ENCODE measurements around the gene LRWD1.
"Not testable (repeated sequence)": the region's sequence is repeated elsewhere in the genome, so short reads cannot be mapped to it uniquely, and the experiment has no call there.

LRWD1 gene

DNA sequence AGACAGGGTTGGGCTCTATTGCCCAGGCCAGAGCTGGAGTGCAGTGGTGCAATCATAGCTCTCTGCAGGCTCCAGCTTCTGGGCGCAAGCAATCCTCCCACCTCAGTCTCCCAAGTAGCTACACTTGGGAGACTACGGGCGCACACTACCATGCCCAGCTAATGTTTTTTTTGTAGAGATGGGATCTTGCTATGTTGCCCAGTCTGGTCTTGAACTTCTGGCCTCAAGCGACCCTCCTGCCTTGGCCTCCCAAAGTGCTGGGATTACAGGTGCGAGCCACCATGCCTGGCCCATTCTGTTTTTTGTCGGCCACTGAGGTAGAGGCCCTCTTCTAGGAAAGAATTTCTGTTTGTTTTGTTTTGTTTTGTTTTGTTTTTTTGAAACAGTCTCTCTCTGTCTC, 12.3 kb upstream of the LRWD1 start:
- TF ChIP-seq CTCF (IDR thresholded peaks at IDR 0.05; ENCODE audit: low read depth, low read length, missing control alignments) = no peak
- DNase-seq = no peak
- Histone ChIP-seq H3K27me3 (replicated peaks) (no peaks in the 10 kb centered on the region), H3K27ac (no peak overlapping the region), H3K36me3 (replicated peaks) (peaks cover 18% of the 10 kb centered on the region), H3K4me3 (ENCODE audit: low read depth, low read length) (no peak overlapping the region)
- in situ Hi-C loops (cut with HindIII; ENCODE audit: low pct_ligation_motif_present, low sequenced_read_pairs) = no loop called here

GRCh38 chr7:102453319-102453718, 11.5 kb upstream of the LRWD1 start:
- Histone ChIP-seq H3K27me3 (replicated peaks) (no peaks in the 10 kb centered on the region), H3K4me3 (ENCODE audit: low read depth, low read length) (no peak overlapping the region), H3K36me3 (replicated peaks) (peaks cover 17% of the 10 kb centered on the region), H3K27ac (no peak overlapping the region)
- no peak for TF ChIP-seq CTCF (IDR thresholded peaks at IDR 0.05; ENCODE audit: low read depth, low read length, missing control alignments)
- no peak for DNase-seq
- in situ Hi-C loops (cut with HindIII; ENCODE audit: low pct_ligation_motif_present, low sequenced_read_pairs) = no loop called here

DNA sequence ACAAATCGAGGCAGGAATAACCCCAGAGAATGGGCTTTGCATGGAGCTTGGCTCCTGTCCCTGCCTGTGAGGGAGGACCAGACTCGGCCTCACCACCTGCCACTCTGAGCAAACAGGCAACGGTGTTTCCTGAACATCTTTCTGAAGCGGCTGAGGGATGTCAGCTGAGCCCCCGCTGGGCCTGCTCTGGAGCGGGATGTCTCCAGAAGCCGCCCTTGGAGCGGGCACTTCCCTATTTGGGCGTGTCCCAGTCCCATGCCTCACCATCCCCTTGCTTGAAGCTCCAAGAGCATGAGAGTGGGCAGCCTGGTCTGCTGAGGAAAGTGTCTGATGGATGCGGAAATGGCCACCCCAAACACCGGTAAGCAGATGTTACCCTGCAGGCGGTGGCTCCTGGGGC, 10.3 kb upstream of the LRWD1 start:
- H3K4me3 ChIP-seq (ENCODE audit: low read depth, low read length) = no peak overlapping the region

GRCh38 chr7:102454932-102455331, 9.9 kb upstream of the LRWD1 start:
- in situ Hi-C loops (cut with HindIII; ENCODE audit: low pct_ligation_motif_present, low sequenced_read_pairs); H3K27ac ChIP-seq; H3K27me3 ChIP-seq (replicated peaks); H3K4me3 ChIP-seq (ENCODE audit: low read depth, low read length); DNase-seq: not testable (repeated sequence)
- H3K36me3 ChIP-seq (replicated peaks) = peaks cover 17% of the 10 kb centered on the region

More for the DNA sequence above, 10.3 kb upstream of the LRWD1 start:
- in situ Hi-C loops (cut with HindIII; ENCODE audit: low pct_ligation_motif_present, low sequenced_read_pairs) = no loop called here
- Histone ChIP-seq H3K36me3 (replicated peaks) (peaks cover 17% of the 10 kb centered on the region), H3K27me3 (replicated peaks) (no peaks in the 10 kb centered on the region), H3K27ac (no peak overlapping the region)
- no peak for TF ChIP-seq CTCF (IDR thresholded peaks at IDR 0.05; ENCODE audit: low read depth, low read length, missing control alignments)
- DNase-seq = no peak

DNA sequence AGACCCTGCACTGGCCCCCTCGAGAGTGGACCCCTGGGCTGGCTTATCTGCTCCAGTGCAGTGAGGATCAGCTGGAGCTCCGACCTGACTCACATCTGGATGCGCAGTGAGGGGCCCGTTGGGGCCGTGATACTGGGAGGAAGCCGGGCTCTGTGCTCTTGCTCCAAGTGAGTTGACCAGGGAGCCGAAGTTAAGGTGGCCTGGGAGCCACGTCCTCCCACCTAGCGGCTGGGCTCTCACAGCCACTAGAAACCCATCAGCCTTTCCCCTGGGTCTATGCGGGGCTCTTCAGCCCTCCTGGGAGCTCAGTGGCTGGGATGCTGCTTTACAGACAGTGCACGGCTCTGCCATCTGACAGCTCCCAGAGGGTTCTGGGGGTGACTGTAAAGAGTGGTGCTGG, 9.2 kb upstream of the LRWD1 start:
- DNase-seq = no peak
- in situ Hi-C loops (cut with HindIII; ENCODE audit: low pct_ligation_motif_present, low sequenced_read_pairs) = no loop called here
- H3K4me3 ChIP-seq (ENCODE audit: low read depth, low read length) = no peak overlapping the region
- no peak for TF ChIP-seq CTCF (IDR thresholded peaks at IDR 0.05; ENCODE audit: low read depth, low read length, missing control alignments)
- H3K36me3 ChIP-seq (replicated peaks) = peaks cover 17% of the 10 kb centered on the region
- H3K27ac ChIP-seq = no peak overlapping the region
- no peaks in the 10 kb centered on the region for H3K27me3 ChIP-seq (replicated peaks)

GRCh38 chr7:102456327-102456726, 8.5 kb upstream of the LRWD1 start:
- Histone ChIP-seq H3K4me3 (ENCODE audit: low read depth, low read length) (no peak overlapping the region), H3K36me3 (replicated peaks) (peaks cover 17% of the 10 kb centered on the region), H3K27me3 (replicated peaks) (no peaks in the 10 kb centered on the region), H3K27ac (no peak overlapping the region)
- in situ Hi-C loops (cut with HindIII; ENCODE audit: low pct_ligation_motif_present, low sequenced_read_pairs) = no loop called here
- no peak for TF ChIP-seq CTCF (IDR thresholded peaks at IDR 0.05; ENCODE audit: low read depth, low read length, missing control alignments)
- DNase-seq = no peak

All from brain microvascular endothelial cell (primary cell).